AG04449 (cell line): ENCODE measurements around the gene LRRC55.

Source experiments
- CTCF ChIA-PET: fragments of 350-600 bp; formaldehyde crosslinking; extraction: SDS; loops from one replicate; lab custom pipeline; 2021; ENCODE audit warnings: antibody characterized with exemption; lab: Yijun Ruan, JAX
- POLR2A ChIA-PET: fragments of 400-600, 350-600 bp; formaldehyde crosslinking; extraction: SDS; loops from one replicate; lab custom pipeline; 2020; ENCODE audit warnings: antibody characterized with exemption, inconsistent platforms; lab: Yijun Ruan, JAX
- DNase-seq: peaks from one replicate; pipeline ENCODE4 v3.0.0-alpha.2; 2010; ENCODE audit warnings: low read depth, low spot score
- H3K4me3 ChIP-seq: 2 replicates; pipeline ENCODE4 v1.5.1; 2011; ENCODE audit warnings: low read depth, mild to moderate bottlenecking, control low read depth, low read length
- CTCF ChIP-seq: IDR thresholded peaks from one replicate; pipeline ENCODE4 v1.5.1; 2011; ENCODE audit warnings: mild to moderate bottlenecking, moderate library complexity, low read length, control low read depth, inconsistent platforms; ENCODE audit not compliant: insufficient read depth; ENCODE audit errors: missing control alignments

Gene LRRC55

GRCh38 chr11:57143459-57143858 is 38.3 kb upstream of the LRRC55 start:
- no peak overlapping the region for H3K4me3 ChIP-seq
- TF ChIP-seq CTCF: no peak
- ChIA-PET CTCF (no interaction called here), POLR2A (no interaction called here)
- no peak for DNase-seq

- ChIA-PET POLR2A (no interaction called here), CTCF (no interaction called here)
- TF ChIP-seq CTCF: no peak
- H3K4me3 ChIP-seq: no peak overlapping the region
- no peak for DNase-seq
These were observed 37.7 kb upstream of the LRRC55 start for GRCh38 chr11:57144075-57144474.

GRCh38 chr11:57144531-57145320 is 37.0 kb upstream of the LRRC55 start:
- no peak for TF ChIP-seq CTCF
- ChIA-PET POLR2A (no interaction called here), CTCF (no interaction called here)

GRCh38 chr11:57146301-57146700 is 35.5 kb upstream of the LRRC55 start:
- no peak overlapping the region for H3K4me3 ChIP-seq
- ChIA-PET CTCF (no interaction called here), POLR2A (no interaction called here)
- TF ChIP-seq CTCF: no peak
- no peak for DNase-seq

More at GRCh38 chr11:57144531-57145320, 37.0 kb upstream of the LRRC55 start:
- no peak for DNase-seq
- H3K4me3 ChIP-seq: no peak overlapping the region

DNA sequence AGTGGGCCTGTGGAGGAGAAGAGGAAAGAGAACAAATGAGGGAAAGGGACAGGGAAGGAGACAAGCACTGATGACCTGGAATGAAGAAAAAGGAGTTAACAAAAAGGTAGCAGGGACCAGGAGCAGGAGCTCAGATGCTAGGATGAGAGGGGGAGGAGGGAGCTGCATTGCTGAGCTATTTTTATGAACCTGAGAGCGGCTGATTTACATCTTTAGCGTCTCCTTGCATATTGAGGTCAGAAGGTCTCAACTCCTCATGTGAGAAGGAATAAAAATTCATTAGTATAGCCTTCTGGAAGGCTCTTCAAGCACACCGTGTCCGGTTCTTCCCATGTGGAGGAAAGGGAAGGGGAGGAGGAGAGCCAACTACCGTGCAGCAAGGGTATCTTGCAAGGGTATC is 33.1 kb upstream of the LRRC55 start:
- no peak for TF ChIP-seq CTCF
- POLR2A ChIA-PET: no interaction called here
- H3K4me3 ChIP-seq: no peak overlapping the region
- CTCF ChIA-PET: interaction anchor here (1.9 kb wide), 1 partner anchor 101 kb away, joined by 6 read pairs; no protein-coding TSS in a partner anchor
- no peak for DNase-seq

GRCh38 chr11:57150454-57150917 is 31.3 kb upstream of the LRRC55 start:
- POLR2A ChIA-PET: no interaction called here
- CTCF ChIA-PET: interaction anchor here (1.3 kb wide), 1 partner anchor 99 kb away, joined by 7 read pairs; no protein-coding TSS in a partner anchor
- TF ChIP-seq CTCF: no peak
- no peak for DNase-seq
- no peak overlapping the region for H3K4me3 ChIP-seq
